ENCODE data around the gene KIF5C.
A peak's percentile ranks its signal among the peaks of the same experiment; 100 is the strongest.

KIF5C gene

DNA sequence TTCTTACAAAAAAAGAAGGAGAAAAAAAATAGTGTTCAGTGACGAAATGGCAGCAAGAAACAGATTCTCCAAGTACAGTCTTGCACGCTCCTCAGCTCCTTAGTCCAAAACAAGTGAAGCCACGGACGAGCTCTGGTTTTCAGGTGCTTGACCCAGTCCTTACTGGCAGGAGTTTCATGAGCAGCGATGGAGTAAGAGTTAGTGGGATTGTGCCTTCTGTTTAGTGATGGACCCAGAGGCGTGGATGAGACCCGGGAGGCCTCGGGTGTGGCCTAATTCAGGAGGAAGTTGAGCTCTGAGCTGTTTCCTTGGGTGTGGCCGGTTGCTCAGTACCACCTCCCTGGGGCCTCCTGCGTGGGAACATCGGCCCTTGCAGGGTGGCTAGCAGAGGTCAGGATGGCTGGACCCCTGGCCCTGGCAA lies 52.0 kb downstream of the KIF5C start:
- peak; percentile 33 for DNase-seq

DNA sequence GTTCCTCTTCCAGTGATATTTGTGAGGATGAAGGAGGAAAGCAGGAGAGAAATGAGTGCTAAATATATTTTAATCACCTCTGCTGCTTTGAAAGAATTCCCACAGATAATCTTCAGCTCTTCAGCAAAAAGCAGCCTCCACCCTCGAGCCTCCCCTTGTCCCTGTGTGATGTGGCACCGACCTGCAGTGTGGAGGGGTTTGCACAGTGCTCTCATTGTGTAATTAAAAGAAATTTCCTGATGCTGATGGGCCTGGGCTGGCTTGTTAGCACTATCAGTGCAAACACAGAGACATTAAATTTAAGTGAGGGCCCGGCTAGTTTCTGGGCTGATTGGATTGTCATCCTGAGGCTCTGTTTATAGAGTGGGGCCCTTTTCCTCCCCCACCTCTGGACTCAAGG lies 53.4 kb downstream of the KIF5C start:
- DNase-seq, result no peak

DNA sequence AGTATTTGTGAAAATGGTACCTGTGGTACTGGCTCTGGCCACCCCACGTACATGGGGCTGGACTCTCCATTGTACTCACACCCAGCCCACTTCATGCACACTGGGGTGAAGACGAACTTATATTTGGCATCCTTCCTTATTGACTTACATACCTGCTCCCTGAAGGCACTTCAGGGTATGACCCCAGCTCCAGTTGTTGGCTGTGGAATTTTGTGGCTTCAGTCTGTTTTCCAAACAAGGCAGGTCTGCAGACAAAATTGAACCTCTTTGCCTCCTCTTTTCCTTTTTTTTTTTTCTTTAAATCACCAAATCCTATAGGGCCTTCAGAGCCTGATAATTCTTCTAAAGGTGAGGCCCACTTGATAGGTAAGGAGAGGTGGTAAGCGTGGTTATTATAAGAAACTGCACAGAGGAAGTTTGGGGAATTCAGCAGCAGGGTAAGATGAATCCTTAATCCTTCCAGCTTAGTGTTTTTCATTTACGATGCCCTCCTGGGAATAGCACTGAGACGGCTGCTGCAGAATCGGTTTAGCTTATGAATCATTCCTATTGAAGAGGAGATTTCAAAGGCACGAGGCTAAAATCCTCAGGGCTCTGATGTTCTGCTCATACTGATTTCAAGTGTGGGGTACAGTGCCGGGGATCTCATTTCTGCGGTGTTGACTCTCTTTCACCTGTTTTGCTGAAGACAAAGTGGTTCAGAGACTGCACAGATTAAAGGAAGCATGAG lies 55.2 kb downstream of the KIF5C start:
- DNase-seq, result no peak

DNA sequence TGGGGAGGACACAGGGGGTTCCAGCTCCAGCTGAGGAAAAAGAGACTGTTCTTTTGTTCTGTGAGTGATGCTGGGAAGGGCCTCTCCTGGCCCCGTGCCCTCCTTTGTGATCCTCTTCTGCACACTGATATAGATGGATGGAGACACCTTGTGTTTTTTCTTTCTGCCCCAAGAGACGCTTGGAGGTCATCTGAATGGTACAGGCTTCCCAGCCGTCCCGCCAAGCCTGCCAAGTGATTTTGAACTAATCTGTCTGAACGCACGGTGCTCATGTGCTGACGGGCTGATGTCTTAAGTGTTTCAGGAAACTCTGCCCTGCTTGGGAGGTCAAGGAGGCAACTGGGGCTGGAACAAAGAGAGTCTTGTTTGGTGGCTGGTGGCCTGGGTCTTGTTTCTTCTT lies 57.5 kb downstream of the KIF5C start:
- DNase-seq, result no peak

DNA sequence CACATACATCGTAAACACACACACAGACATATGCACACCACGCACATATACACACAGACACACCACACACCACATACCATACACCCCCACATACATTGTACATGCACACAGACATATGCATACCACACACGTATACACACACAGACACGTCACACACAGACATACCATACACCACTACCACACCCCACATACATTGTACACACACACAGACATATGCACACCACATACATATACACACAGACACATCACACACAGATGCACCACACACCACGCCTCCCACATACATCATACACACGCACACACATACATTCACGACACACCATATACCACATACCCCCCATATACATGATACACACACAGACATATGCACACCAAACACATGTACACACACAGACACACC lies 58.4 kb downstream of the KIF5C start:
- DNase-seq, result no peak

DNA sequence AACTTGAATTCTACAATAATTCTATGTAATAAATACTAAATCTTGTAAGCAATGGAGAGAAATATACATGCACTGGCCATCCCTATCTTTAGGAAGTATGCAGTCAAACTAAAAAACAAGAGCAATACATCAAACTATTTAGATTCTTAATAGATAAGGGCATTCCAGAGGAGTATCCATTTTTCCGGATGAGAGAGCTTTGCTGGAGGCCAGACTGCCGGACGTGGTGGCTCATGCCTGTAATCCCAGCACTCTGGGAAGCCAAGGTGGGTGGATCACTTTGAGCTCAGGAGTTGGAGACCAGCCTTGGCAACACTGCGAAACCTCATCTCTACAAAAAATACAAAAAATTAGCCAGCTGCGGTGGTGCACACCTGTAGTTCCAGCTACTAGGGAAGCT lies 60.8 kb downstream of the KIF5C start:
- no peak for DNase-seq

DNA sequence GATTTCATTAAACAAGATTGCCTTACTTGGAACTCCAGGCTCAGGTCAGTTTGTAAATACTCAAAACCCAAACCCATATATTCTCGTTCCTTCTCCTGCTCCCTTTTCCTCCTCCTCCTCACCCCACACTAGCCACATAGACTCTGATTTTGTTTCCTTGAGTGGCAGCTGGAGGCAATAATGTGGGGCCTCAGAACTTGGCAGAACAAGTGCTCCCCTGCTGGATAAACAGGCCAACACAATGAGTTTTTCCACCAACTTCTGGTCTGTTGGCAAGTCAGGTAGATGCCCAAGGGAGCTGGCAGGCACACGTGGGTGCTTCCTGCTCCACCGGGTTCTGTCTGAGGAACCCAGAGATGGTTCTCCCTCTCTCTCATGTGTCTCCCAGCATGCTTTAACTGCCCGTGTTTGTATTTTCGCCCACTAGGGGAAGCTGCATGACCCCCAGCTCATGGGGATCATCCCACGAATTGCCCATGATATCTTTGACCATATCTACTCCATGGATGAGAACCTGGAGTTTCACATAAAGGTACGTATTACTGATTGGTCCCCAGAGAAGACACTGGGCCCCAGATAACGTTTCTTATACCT lies 61.9 kb downstream of the KIF5C start:
- no peak for DNase-seq

DNA sequence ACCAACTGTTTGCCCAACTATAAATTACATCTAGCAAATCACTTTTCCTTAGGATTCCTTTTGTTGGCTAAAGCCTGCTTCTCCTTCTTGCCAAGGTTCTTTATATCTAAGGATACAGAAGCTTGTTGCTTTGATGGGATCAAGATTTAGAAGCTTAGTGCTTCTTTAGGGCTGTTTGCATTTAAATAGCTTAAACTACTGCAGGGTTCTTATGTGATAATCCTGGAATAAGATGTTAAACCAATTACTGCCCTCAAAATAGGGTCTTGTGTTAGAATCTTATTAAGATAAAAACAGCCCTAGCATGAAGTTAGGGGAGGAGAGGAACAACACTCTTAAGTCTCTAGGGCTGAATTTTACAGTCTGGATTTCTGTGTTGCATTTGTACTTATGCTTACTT lies 64.2 kb downstream of the KIF5C start:
- DNase-seq, result no peak

DNA sequence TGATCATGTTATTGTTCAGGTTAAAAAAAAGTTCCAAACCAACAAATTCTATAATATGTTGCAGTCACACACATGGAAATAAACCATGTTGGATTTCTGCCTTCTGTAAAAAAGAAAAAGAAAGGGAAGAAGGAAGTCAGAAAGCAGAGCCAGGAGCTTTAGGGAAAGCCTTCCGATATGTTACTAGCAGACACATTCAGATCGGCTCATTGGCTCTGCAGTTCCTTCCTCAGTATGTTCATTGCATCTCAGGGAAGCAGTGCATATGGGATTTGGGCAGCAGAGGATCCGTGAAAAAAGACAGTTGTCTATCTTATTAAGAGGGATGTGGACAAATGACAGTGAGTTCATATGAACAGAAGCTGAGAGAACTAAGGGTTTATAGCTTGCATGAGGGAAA lies 68.1 kb downstream of the KIF5C start:
- no peak for DNase-seq

DNA sequence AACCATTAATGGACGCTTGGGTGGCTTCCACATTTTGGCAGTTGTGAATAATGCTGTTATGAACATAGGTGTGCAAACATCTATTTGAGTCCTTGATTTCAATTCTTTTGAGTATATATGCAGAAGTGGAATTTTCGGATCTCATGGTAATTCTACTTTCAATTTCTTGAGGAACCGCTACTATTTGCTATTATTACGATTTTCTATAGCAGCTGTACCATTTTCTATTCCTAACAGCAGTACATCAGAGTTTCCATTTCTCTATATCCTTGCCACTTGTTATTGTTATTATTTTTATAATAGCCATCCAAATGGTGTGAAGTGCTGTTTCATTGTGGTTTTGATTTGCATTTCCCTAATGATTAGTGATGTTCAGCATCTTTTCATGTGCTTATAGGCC lies 69.5 kb downstream of the KIF5C start:
- DNase-seq, result no peak

DNA sequence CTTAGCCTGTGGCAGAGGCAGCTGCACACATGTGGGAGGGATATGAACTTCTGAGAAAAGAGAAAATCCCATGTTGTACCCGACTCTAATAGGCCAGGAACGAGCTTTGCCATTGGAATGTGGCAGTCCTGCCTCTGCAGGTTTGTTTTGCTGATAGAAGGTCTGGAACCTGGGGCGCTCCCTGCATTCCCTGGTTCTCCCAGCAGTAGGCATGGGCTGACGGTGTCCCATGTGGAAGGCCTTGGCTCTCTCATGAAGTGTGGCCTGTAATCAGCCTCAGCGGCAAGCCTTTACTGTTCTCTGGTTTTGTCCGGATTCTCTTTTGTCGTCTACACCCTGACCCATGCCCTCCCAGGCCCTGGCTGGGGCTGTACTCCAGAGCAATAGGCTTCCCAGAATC lies 72.3 kb downstream of the KIF5C start:
- DNase-seq, result no peak

DNA sequence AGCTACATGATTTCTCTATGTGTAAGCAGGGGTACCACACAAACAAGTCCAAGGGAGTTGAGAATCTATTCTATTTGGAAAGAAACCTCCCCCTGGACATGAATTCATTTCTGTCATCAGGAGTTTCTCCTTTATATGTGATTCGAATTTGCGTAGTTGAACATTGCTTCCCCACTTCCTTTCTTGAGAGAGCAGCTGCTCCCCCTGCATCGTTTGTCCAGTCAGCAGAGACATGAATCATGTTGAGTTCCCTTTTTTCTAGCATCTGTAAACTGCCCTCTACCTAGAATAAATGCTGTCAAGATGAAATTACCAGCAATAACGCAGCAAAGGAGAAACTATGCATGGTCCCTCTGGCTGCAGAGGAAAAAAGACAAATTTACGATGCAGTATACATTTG lies 73.8 kb downstream of the KIF5C start:
- no peak for DNase-seq

DNA sequence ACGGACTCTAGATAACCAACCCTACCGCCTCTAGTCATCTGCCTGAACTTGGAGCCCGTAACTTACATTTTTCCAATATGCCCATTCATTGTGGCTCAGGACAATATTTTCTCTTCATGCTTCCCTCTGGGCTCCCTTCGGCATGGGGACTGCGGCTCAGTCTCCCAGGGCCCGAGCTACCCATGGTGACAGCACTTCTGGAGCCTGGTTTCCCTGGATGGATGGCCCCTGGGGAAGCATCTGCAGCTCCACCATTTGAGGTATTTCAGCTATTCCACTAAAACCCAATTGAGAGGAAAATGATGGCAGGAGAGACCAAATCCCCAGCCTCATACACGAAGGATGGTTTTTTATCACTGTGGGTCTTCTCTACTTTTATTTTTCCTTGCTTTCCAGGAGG lies 74.3 kb downstream of the KIF5C start:
- DNase-seq, result no peak

DNA sequence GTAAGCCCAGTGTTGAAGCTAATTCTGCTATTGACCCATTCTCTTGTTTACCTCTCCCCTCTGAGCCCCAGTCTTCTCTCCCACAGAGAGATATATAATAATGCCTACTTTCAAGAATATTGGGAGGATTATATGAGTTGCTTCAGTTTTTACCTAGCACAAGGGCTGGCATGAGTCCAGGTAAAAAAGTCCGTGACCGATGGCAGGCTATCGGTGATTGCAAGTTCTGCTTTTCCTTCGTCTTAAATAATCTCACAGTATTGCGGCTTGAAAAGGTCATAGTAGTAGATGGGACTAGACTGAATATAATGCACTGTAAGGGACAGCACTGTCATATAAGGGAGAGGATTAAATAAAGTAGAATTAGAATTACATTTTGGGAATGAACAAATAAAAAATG lies 77.6 kb downstream of the KIF5C start:
- no peak for DNase-seq

DNA sequence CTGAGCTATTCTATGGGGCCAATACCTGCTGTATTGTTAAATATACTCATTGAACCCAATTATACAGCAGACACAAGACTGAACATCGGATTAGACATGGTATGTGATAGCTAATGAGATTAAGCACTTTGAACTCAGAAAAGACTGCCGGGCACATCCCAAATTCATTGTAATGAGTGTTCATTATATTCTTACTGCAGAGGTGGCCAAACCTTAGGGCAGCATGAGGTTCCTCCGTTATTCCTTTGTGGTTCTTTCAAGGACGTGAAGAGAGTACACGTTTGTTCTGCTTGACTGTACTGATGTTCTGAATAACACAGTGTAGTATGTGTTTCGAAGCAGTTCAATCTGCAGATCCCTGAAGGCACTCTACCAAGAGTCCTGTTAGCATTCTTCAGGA lies 78.4 kb downstream of the KIF5C start:
- no peak for DNase-seq

DNA sequence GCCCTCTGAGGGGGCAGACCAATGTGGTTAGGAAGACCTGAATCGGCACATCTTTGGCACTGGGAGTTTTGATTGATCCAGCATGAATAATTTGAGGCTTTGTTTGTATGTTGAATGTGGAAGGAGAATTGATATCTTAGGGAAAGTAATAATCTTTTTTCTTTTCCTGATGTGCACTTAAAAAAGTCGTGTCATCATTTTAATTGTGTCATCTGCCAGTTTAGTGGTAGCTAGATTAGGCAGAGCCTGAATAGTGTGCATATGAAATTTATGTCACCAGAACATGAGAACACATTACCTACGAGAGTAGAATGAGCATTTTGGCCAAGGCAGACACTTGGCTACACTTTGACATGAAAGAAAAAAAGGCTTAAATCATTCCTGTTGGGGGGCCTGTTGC lies 79.5 kb downstream of the KIF5C start:
- no peak for DNase-seq

DNA sequence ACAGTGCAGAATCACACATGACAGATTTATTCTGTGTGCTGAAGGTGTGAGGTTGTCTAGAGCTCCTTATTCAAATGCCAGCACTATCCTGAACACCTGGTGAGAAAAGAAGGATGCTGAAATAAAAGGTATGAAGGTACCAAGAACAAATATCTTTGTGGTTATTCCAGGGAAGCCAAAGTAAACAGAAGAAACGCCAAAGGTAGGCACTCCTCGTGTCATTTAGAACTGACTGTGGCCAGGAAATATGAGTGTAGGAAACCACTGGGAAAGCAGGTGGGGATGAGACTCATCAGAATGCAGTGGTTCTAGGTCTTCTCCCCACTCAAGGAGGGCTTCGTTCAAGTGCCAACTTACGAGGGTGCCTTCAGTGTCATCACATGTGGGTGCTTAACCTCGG lies 80.8 kb downstream of the KIF5C start:
- no peak for DNase-seq

DNA sequence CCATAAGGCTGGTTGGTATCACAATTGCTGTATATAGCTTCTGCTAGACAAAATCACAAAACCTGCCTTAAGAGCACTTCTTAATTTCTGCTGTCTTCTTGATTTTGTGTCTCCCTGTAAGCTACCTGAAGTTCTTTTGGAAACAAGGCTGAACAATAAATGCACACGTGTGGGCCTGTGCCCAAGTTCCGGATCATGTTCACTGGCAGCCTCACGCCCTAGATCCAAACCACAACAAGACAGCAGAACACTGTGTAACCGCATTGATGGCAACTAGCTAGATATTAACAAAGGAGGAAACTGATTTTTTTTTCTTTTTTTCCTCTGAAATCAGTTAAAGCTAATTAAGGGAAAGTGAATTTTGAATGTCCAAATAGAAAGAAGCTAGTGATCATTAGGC lies 82.0 kb downstream of the KIF5C start:
- DNase-seq, result peak; percentile 9

DNA sequence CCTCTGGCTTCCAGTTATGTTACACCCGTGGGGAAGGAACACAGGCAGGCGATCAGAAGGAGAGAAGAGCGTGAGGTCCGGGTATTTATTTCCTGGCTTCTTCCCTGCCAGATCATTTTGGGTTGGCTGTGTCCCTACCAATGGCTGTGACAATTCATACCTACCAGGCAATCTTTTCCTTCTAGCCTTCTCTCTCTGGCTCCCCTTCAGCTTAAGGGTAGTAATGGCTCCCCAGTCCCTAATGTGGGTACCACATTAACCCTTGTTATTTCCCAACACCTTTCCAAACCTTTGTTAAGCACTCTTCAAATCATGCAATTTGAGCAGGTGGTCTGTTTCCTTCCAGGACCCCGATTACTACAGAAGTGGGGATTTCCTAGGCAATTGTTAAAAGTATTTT lies 84.7 kb downstream of the KIF5C start:
- no peak for DNase-seq

DNA sequence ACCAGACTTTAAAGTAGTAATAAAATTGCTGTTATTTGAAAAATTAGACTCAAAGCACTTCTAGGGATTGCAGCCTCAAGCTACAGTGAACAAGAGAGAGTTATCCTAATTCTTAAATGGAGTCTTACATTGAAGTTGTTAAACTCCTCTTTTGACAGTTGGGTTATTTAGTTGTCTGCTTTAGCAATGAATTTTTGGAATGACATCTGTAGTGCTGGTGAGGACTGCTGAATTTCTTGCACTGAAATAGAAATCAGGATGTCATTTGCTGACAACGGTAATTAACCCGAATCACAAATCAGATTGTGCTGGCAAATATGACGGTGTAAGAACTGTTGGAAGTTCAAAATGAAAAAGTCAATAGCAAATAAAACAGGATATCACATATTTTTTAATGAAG lies 85.5 kb downstream of the KIF5C start:
- DNase-seq, result no peak

DNA sequence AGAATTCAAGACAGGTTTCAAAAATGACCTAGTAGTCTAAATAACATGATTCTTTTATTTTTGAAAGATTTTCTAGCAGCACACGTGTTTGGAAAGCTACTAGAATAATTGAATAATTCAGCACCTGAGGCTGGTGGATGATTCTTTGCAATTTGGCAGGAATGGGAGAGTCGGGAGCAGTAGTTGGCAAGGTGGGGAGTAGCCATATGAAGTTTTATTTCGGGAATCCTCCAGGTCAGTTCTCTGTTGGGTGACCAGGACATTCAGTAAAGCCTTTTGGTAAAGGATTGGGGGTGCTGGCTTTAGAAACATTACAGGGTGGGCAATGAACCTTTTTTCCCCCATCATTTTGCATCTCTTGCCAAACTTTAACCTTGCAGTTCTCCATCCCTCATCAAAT lies 88.4 kb downstream of the KIF5C start:
- no peak for DNase-seq

DNA sequence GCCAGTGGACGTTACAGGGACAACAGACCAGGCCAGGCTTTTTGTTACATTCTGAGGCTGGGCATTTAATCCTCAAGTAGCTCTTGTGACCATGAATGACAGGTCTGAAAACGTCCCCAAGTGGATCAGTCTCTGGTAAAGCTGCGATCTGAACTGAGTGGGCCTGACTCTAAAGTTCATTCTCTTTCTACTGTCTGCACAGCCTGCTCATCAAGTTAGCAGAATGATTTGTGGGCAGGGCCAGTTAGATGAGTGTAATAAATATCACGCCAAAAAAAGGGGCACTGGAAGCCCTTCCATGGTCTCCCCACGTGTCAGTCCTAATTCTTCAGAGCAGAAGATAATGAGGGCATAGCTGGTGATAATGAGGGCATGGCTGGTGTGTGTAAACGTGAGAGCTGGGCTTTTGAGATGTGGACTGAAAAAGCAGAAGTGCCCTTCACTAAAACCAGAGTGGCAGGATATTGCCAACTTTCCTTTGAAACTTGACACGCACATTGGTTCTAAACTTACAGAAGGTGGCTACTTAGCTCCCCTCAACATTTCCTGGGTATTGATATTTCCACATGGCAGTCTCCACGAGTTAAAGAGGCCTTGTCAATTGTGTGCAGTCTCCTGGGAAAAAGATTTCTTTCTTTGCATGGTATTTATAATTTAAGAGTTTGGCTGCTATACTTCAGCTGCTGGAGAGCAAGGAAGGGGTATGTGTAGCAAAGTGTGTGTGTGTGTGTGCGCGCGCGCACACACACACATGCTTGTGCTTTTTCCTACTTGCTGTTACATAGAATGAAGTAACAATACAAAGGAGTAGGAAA lies 90.8 kb downstream of the KIF5C start:
- no peak for DNase-seq

DNA sequence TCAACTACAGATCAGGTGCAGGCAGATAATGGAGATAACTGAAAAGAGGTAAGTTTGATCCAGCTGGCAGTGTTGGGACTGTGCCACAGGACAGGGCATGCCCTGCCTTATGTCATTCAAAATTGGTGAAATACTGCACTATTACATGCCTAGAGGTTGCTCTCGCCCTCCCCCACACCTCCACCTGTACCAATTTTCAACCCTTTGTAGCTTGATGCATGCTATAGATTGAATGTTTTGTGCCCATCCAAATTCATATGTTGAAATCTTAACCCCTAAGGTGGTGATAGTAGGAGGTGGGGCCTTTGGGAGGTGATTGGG lies 91.4 kb downstream of the KIF5C start:
- no peak for DNase-seq

DNA sequence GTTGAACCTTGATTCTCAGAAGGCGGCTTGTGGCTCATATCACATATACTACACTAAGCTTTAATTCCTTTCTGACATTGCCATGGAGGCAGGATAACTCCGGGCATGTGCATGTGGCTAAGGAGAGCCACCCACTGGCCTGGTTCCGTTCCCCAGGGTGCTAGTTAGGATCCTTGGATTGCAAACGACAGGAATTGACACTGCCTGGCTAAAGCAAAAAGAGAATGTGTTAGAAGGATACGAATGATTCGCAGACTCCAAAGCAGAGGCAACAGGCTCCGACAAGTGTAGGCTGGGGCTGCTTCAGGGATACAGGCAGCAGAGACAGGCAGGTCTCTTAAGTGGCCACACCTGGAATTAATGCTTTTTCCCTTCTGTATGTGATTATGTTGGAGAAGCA lies 92.0 kb downstream of the KIF5C start:
- no peak for DNase-seq
